ENCODE data around the gene IGFBP5. TPM values are rescaled to one million over a fixed set of nuclear protein-coding genes. Genes with fewer than 3 reads are reported as not detected.
A peak's percentile ranks its signal among the peaks of the same experiment; 100 is the strongest.

Gene IGFBP5
- total and polyA plus RNA-seq, 2 of the 8 experiments (the other 6 are each of a cell fraction or from before 2014, with no cell fraction given): 2.2 to 2.5 TPM

DNA sequence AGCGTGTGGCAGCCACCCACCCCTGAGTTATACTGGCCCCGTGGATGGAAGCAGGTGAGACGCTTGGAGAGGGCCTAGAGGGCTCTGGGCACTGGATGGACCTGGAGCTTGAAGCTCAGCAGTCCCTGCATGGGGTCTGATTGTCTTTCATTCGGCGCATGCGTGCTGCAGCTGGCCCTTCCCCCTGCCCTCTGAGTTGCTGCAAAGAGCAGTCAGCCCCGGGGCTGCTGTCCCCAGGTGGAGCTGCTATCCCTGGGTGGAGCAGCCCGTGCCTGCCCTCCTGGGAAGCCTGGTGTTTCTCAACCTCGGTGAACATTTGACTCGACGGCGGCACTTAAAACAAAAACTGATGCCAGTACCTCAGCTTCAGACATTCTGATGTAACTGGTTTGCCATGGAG, 29.6 kb downstream of the IGFBP5 start:
- peaks cover 0 to 13% (median 10%) of the 10 kb centered on the region in 4 experiments; a peak in 6 of 7 replicates for H3K4me1 ChIP-seq (replicated peaks in 1 of 4; ENCODE audit: control insufficient read depth in 3 of 4, insufficient read depth in 4 of 4, low read length in 3 of 4)
- TF ChIP-seq POLR2AphosphoS5 (IDR thresholded peaks at IDR 0.05; ENCODE audit: low read depth, low read length) (no peak; the same call in 1 of the 2 replicates), SP4 (IDR thresholded peaks at IDR 0.05; ENCODE audit: low read length) (no peak), CEBPB (IDR thresholded peaks at IDR 0.05; ENCODE audit: low read depth, low read length) (no peak), RAD21 (IDR thresholded peaks at IDR 0.05 in 1 of 2, conservative IDR thresholded peaks at IDR 0.05 in 1 of 2; ENCODE audit: low read depth in 2 of 2, low read length in 2 of 2) (peak; percentile 18 to 32), BCL11A (IDR thresholded peaks at IDR 0.05; ENCODE audit: low read depth in 2 of 2, low read length in 2 of 2) (no peak), BACH1 (IDR thresholded peaks at IDR 0.05; ENCODE audit: low read length) (no peak), JUND (IDR thresholded peaks at IDR 0.05; ENCODE audit: low read length) (no peak), MAFK (IDR thresholded peaks at IDR 0.05; ENCODE audit: low read depth, low read length) (no peak), SRF (IDR thresholded peaks at IDR 0.05; ENCODE audit: low read depth, low read length) (no peak), SIX5 (IDR thresholded peaks at IDR 0.05; ENCODE audit: low read depth, low read length) (no peak), SAP30 (IDR thresholded peaks at IDR 0.05; ENCODE audit: insufficient read depth, insufficient replicate concordance, low read length) (no peak), CTBP2 (IDR thresholded peaks at IDR 0.05; ENCODE audit: borderline replicate concordance, insufficient read depth, insufficient read length, low read length) (no peak)
- TF ChIP-seq, protein P1, sequence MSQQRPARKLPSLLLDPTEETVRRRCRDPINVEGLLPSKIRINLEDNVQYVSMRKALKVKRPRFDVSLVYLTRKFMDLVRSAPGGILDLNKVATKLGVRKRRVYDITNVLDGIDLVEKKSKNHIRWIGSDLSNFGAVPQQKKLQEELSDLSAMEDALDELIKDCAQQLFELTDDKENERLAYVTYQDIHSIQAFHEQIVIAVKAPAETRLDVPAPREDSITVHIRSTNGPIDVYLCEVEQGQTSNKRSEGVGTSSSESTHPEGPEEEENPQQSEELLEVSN (IDR thresholded peaks at IDR 0.05): no peak; the same call in 1 of the 2 replicates

More for the DNA sequence above, 29.6 kb downstream of the IGFBP5 start:
- ChIA-PET POLR2A (ENCODE audit: partially characterized antibody) (interaction anchor here (0.6 to 3.7 kb wide), 13 partner anchors 10 to 1143 kb away, joined by 3 to 19 read pairs (median 5); partner anchors contain the start of genes IGFBP2 and RPL37A), CTCF (ENCODE audit: partially characterized antibody) (interaction anchor here (0.6 to 15.9 kb wide), 33 partner anchors 9 to 1726 kb away, joined by 3 to 493 read pairs (median 6); partner anchors contain the start of genes IGFBP2 and IGFBP5)
- no peak overlapping the region for H3K27ac ChIP-seq (ENCODE audit: low read depth, low read length)
- H4K5ac ChIP-seq (ENCODE audit: insufficient read length, low read depth, low read length): no peak overlapping the region
- peak overlapping the region in 1 of 4 experiments; percentile 3; a peak in 1 of 8 replicates for H3K4me3 ChIP-seq (ENCODE audit: extremely low read depth in 1 of 4, insufficient read depth in 2 of 4, low read depth in 3 of 4, low read length in 4 of 4)
- H3K79me1 ChIP-seq (ENCODE audit: low read depth, low read length): no peaks in the 10 kb centered on the region
- H2AK5ac ChIP-seq (ENCODE audit: low read depth, low read length): 0 out of 2 replicates have a peak overlapping the region, but pooled peaks have one; percentile 48
- 29% methylated on average over 12 of the region's 12 CpGs; no CpG with 5 or more reads in 1 of the 2 experiments for WGBS, 2 experiments (ENCODE audit: extremely low coverage in 1 of 2, insufficient coverage in 1 of 2, insufficient read length in 1 of 2, insufficient replicate concordance in 2 of 2, low coverage in 1 of 2, low lambda C conversion rate in 2 of 2, missing lambda C conversion rate in 1 of 2)
- H3K9ac ChIP-seq (replicated peaks in 1 of 4; ENCODE audit: extremely low read depth in 1 of 4, low read depth in 3 of 4, low read length in 3 of 4): no peak overlapping the region
- H4K8ac ChIP-seq (ENCODE audit: extremely low read depth, insufficient read depth, low read length): no peak overlapping the region
- no peak overlapping the region for H2BK5ac ChIP-seq (ENCODE audit: low read depth, low read length)
- no peak overlapping the region for H3K23ac ChIP-seq (ENCODE audit: insufficient read length)
- peaks cover 3% of the 10 kb centered on the region in 2 experiments for H4K20me1 ChIP-seq (replicated peaks in 1 of 2; ENCODE audit: control insufficient read depth in 1 of 2, insufficient read depth in 2 of 2, low read length in 2 of 2)
- FAIRE-seq: peak; percentile 69
- H2BK20ac ChIP-seq (ENCODE audit: low read length): no peak overlapping the region
- peak overlapping the region; percentile 40; the same call in 1 of the 2 replicates for H3K18ac ChIP-seq (ENCODE audit: extremely low read depth, low read length)
- H3K4ac ChIP-seq (replicated peaks; ENCODE audit: insufficient read length, low read depth, low read length): no peak overlapping the region
- no peak overlapping the region for H4K91ac ChIP-seq (replicated peaks; ENCODE audit: insufficient read length, low read length)
- H3K23me2 ChIP-seq (ENCODE audit: low read depth, low read length): no peaks in the 10 kb centered on the region
- peak; percentile 84 to 86 for DNase-seq (ENCODE audit: low read depth in 1 of 2, low spot score in 2 of 2)
- H3K4me2 ChIP-seq (ENCODE audit: insufficient read depth in 1 of 2, low read depth in 2 of 2, low read length in 2 of 2): peak overlapping the region; percentile 7 to 29; a peak in 3 of 4 replicates
- H2AFZ ChIP-seq (ENCODE audit: low read length): no peak overlapping the region
- peaks cover 1 to 19% (median 10%) of the 10 kb centered on the region in 4 experiments; a peak in 6 of 8 replicates for H3K36me3 ChIP-seq (ENCODE audit: control insufficient read depth in 2 of 4, insufficient read depth in 4 of 4, low read length in 3 of 4)
- no peak overlapping the region for H2BK12ac ChIP-seq (ENCODE audit: low read depth, low read length)
- H3K27me3 ChIP-seq (replicated peaks in 1 of 4; ENCODE audit: control insufficient read depth in 3 of 4, extremely low read depth in 1 of 4, insufficient read depth in 3 of 4, low read length in 3 of 4): no peaks in the 10 kb centered on the region
- H3K9me3 ChIP-seq (ENCODE audit: insufficient read depth in 2 of 2, low read depth in 1 of 2, low read length in 1 of 2): no peaks in the 10 kb centered on the region
- no peaks in the 10 kb centered on the region for H3K79me2 ChIP-seq (ENCODE audit: control insufficient read depth in 1 of 2, insufficient read depth in 2 of 2, low read length in 2 of 2)
- H3K56ac ChIP-seq (replicated peaks; ENCODE audit: insufficient read length, low read depth, low read length): no peak overlapping the region
- no peak overlapping the region for H2BK120ac ChIP-seq (replicated peaks; ENCODE audit: low read depth, low read length)
- no peak overlapping the region for H3K14ac ChIP-seq (ENCODE audit: insufficient read length)
- H2BK15ac ChIP-seq (ENCODE audit: low read length): 0 out of 2 replicates have a peak overlapping the region, but pooled peaks have one; percentile 63

Data from H1 (cell line).